Measurements from ENCODE around the gene ADD2.

The ADD2 gene

GRCh38 chr2:70716131-70716743, 51.8 kb downstream of the ADD2 start:
- no peak for ATAC-seq
- TF ChIP-seq PATZ1 (CRISPR knock-in tag; IDR thresholded peaks at IDR 0.05; ENCODE audit: borderline replicate concordance) (no peak), ISL1 (CRISPR knock-in tag; IDR thresholded peaks at IDR 0.05) (no peak), SNAI2 (CRISPR knock-in tag; IDR thresholded peaks at IDR 0.05) (no peak), RARB (CRISPR knock-in tag; IDR thresholded peaks at IDR 0.05) (no peak), BACH2 (CRISPR knock-in tag; IDR thresholded peaks at IDR 0.05; ENCODE audit: borderline replicate concordance) (no peak), POU6F1 (CRISPR knock-in tag; IDR thresholded peaks at IDR 0.05; ENCODE audit: borderline replicate concordance, low read depth) (no peak), ZC3H10 (CRISPR knock-in tag; IDR thresholded peaks at IDR 0.05) (no peak), ZNF565 (CRISPR knock-in tag; conservative IDR thresholded peaks at IDR 0.05; ENCODE audit: low read depth) (no peak)

- TF ChIP-seq PPARA (CRISPR knock-in tag; IDR thresholded peaks at IDR 0.05; ENCODE audit: borderline replicate concordance), result no peak
- no peak for ATAC-seq
These were observed 52.7 kb downstream of the ADD2 start for GRCh38 chr2:70715071-70715985.

- TF ChIP-seq ZFP30 (CRISPR knock-in tag; IDR thresholded peaks at IDR 0.05), result no peak
- ATAC-seq, result no peak
These were observed 53.7 kb downstream of the ADD2 start for GRCh38 chr2:70714141-70714905.

- TF ChIP-seq SNAI2 (CRISPR knock-in tag; IDR thresholded peaks at IDR 0.05), result no peak
- no peak for TF ChIP-seq ZFP30 (CRISPR knock-in tag; IDR thresholded peaks at IDR 0.05)
- no peak for TF ChIP-seq CREB5 (CRISPR knock-in tag; IDR thresholded peaks at IDR 0.05; ENCODE audit: low read depth)
- TF ChIP-seq ARNTL (CRISPR knock-in tag; IDR thresholded peaks at IDR 0.05; ENCODE audit: borderline replicate concordance, low read depth), result no peak
- TF ChIP-seq RARB (CRISPR knock-in tag; IDR thresholded peaks at IDR 0.05), result no peak
- no peak for TF ChIP-seq CSDC2 (CRISPR knock-in tag; IDR thresholded peaks at IDR 0.05)
- TF ChIP-seq TSHZ2 (CRISPR knock-in tag; IDR thresholded peaks at IDR 0.05), result no peak
- no peak for ATAC-seq
These were observed 55.1 kb downstream of the ADD2 start for GRCh38 chr2:70712916-70713315.

- TF ChIP-seq CSDC2 (CRISPR knock-in tag; IDR thresholded peaks at IDR 0.05) (no peak), ARNTL (CRISPR knock-in tag; IDR thresholded peaks at IDR 0.05; ENCODE audit: borderline replicate concordance, low read depth) (no peak), PPARA (CRISPR knock-in tag; IDR thresholded peaks at IDR 0.05; ENCODE audit: borderline replicate concordance) (no peak), POU6F1 (CRISPR knock-in tag; IDR thresholded peaks at IDR 0.05; ENCODE audit: borderline replicate concordance, low read depth) (no peak), SNAI2 (CRISPR knock-in tag; IDR thresholded peaks at IDR 0.05) (no peak)
- no peak for ATAC-seq
These were observed 56.8 kb downstream of the ADD2 start for GRCh38 chr2:70711191-70711590.

All from SK-N-SH treated with all-trans-retinoic acid at 6 μM for 48 hours (cell line).